IMR-90 (cell line): ENCODE results near the gene UBE2D4.

Experiments used
- CTCF ChIP-seq: conservative IDR thresholded peaks from 2 replicates; pipeline ENCODE4 v1.5.1; 2012; ENCODE audit warnings: mild to moderate bottlenecking, low read depth, low read length, improper control_type of control experiment
- RAD21 ChIP-seq: IDR thresholded peaks from 2 replicates; pipeline ENCODE4 v1.6.1; 2012; ENCODE audit warnings: low read length, improper control_type of control experiment
- RFX5 ChIP-seq: IDR thresholded peaks from 2 replicates; pipeline ENCODE4 v1.8.0; 2012; ENCODE audit warnings: low read depth, mild to moderate bottlenecking, low read length, moderate library complexity
- SMC3 ChIP-seq: fragments of 150-350 bp; IDR thresholded peaks from 2 replicates; pipeline ENCODE4 v1.6.1; 2016; ENCODE audit warnings: low read depth, mild to moderate bottlenecking, antibody characterized with exemption, low read length, moderate library complexity

GRCh38 chr7:43953071-43953470 is 26.8 kb downstream of the UBE2D4 start:
- TF ChIP-seq RAD21 (no peak), CTCF (no peak), SMC3 (no peak), RFX5 (no peak)
